Activated CD4-positive, CD25-positive, alpha-beta regulatory T cell treated with anti-CD3 and anti-CD28 coated beads, Interleukin-2, amount 50 U/mL, for 24 hours (primary cell): Measurements from ENCODE around the gene ENTPD2.

Source experiments
- ATAC-seq, 2 donors: fragments of 150-1000 bp; cut with Tn5 transposase; one replicate each; pipeline ENCODE4 v1.10.0; 2021; ENCODE audit warnings: mild to moderate bottlenecking in 1 of 2, moderate library complexity in 1 of 2

Gene ENTPD2

GRCh38 chr9:137078701-137079400 lies 25.0 kb upstream of the ENTPD2 start:
- ATAC-seq, result no peak

GRCh38 chr9:137077758-137078693 lies 24.2 kb upstream of the ENTPD2 start:
- ATAC-seq, result peak; percentile 14 to 33

GRCh38 chr9:137077010-137077747 lies 23.3 kb upstream of the ENTPD2 start, which contains the start of gene UAP1L1:
Gene UAP1L1 (plus strand): TSS chr9:137077517. CDS start chr9:137077533, 16 bp downstream.
- ATAC-seq, result peak; percentile 69 to 76

- ATAC-seq, result no peak
Measured at GRCh38 chr9:137076636-137077009, 22.8 kb upstream of the ENTPD2 start.

- ATAC-seq, result no peak
Measured at GRCh38 chr9:137075275-137075775, 21.5 kb upstream of the ENTPD2 start.

- ATAC-seq, result no peak
Measured at GRCh38 chr9:137074657-137075274, 20.9 kb upstream of the ENTPD2 start.

- no peak for ATAC-seq
Measured at GRCh38 chr9:137073992-137074399, 20.1 kb upstream of the ENTPD2 start.

- ATAC-seq, result no peak
Measured at GRCh38 chr9:137071282-137071681, 17.4 kb upstream of the ENTPD2 start.

- ATAC-seq, result no peak
Measured at GRCh38 chr9:137070906-137071275, 17.0 kb upstream of the ENTPD2 start.

- ATAC-seq, result peak; percentile 92 to 96
Measured at GRCh38 chr9:137070201-137070905, 16.5 kb upstream of the ENTPD2 start, which contains the start of gene SAPCD2. Gene SAPCD2 (minus strand): TSS chr9:137070557. CDS start chr9:137070460, 97 bp downstream.

- ATAC-seq, result no peak
Measured at GRCh38 chr9:137069508-137070091, 15.7 kb upstream of the ENTPD2 start.

GRCh38 chr9:137068539-137069507 lies 15.0 kb upstream of the ENTPD2 start:
- no peak for ATAC-seq

GRCh38 chr9:137067860-137068538 lies 14.1 kb upstream of the ENTPD2 start:
- ATAC-seq, result peak; percentile 59 to 60

GRCh38 chr9:137066096-137066861 lies 12.4 kb upstream of the ENTPD2 start:
- no peak for ATAC-seq

- ATAC-seq, result no peak
Measured at GRCh38 chr9:137065336-137065967, 11.6 kb upstream of the ENTPD2 start.

GRCh38 chr9:137064880-137065164 lies 11.0 kb upstream of the ENTPD2 start:
- ATAC-seq, result no peak

- peak; percentile 27 to 34 for ATAC-seq
Measured at GRCh38 chr9:137064027-137064879, 10.4 kb upstream of the ENTPD2 start.
